GM12865 (cell line): ENCODE data around the gene TMCC2.

Experiments used
- DNase-seq: peaks from one replicate; pipeline ENCODE4 v3.0.0; 2010; ENCODE audit warnings: low read depth
- H3K4me3 ChIP-seq: 2 replicates; pipeline ENCODE4 v1.5.1; 2011; ENCODE audit warnings: mild to moderate bottlenecking, low read depth, low read length, control low read depth
- CTCF ChIP-seq: IDR thresholded peaks from 2 replicates; pipeline ENCODE4 v1.5.1; 2011; ENCODE audit warnings: low read length, control low read depth, low read depth, inconsistent platforms; ENCODE audit not compliant: insufficient read depth; ENCODE audit errors: missing control alignments

Gene TMCC2

GRCh38 chr1:205259324-205259832 lies 31.6 kb downstream of the TMCC2 start:
- TF ChIP-seq CTCF, result no peak
- DNase-seq, result no peak
- H3K4me3 ChIP-seq, result no peak overlapping the region

- no peak overlapping the region for H3K4me3 ChIP-seq
- TF ChIP-seq CTCF, result no peak
- no peak for DNase-seq
These were observed 32.3 kb downstream of the TMCC2 start for GRCh38 chr1:205259998-205260397.

GRCh38 chr1:205260948-205261732 lies 33.4 kb downstream of the TMCC2 start:
- H3K4me3 ChIP-seq, result no peak overlapping the region
- no peak for TF ChIP-seq CTCF
- DNase-seq, result no peak

- TF ChIP-seq CTCF, result no peak
- DNase-seq, result no peak
- no peak overlapping the region for H3K4me3 ChIP-seq
These were observed 34.4 kb downstream of the TMCC2 start for GRCh38 chr1:205261946-205262691.

- TF ChIP-seq CTCF, result no peak
- no peak for DNase-seq
These were observed 35.0 kb downstream of the TMCC2 start for GRCh38 chr1:205262731-205263171.

GRCh38 chr1:205263580-205264190 lies 35.9 kb downstream of the TMCC2 start:
- no peak overlapping the region for H3K4me3 ChIP-seq
- no peak for DNase-seq
- no peak for TF ChIP-seq CTCF

More at GRCh38 chr1:205262731-205263171, 35.0 kb downstream of the TMCC2 start:
- H3K4me3 ChIP-seq, result no peak overlapping the region
